Neural cell (in vitro differentiated cells): ENCODE data around the gene KRTAP10-6. TPM values are rescaled to one million over a fixed set of nuclear protein-coding genes. Genes with fewer than 3 reads are reported as not detected.

Source experiments
- H2AFZ ChIP-seq: fragments of 200-600, 300-800 bp; sonication (generic), shearing (Covaris generic); 2 replicates; pipeline ENCODE4 v1.6.0; 2014; ENCODE audit warnings: low read depth, mild to moderate bottlenecking, antibody characterized with exemption, low read length, moderate library complexity
- H3F3A ChIP-seq: fragments of 200-600 bp; shearing (Covaris generic); 2 replicates; pipeline ENCODE4 v1.6.1; 2016; ENCODE audit warnings: mild to moderate bottlenecking, moderate library complexity, mixed read lengths, antibody characterized with exemption, low read length; ENCODE audit not compliant: insufficient read depth, poor library complexity, severe bottlenecking
- H3K27ac ChIP-seq: fragments of 200-600, 300-800 bp; sonication (generic), shearing (Covaris generic); 2 replicates; pipeline ENCODE4 v1.5.1; 2014; ENCODE audit warnings: mild to moderate bottlenecking, low read length, moderate library complexity
- H3K27me3 ChIP-seq: fragments of 300-800, 200-600 bp; sonication (generic), shearing (Covaris generic); 2 replicates; pipeline ENCODE4 v1.6.0; 2014; ENCODE audit warnings: mild to moderate bottlenecking, low read depth, low read length, moderate library complexity; ENCODE audit not compliant: insufficient read depth
- H3K36me3 ChIP-seq: fragments of 300-800, 200-600 bp; sonication (generic), shearing (Covaris generic); 2 replicates; pipeline ENCODE4 v1.5.1; 2014; ENCODE audit warnings: mild to moderate bottlenecking, antibody characterized with exemption, low read length, moderate library complexity; ENCODE audit not compliant: insufficient read depth
- H3K4me2 ChIP-seq: fragments of 300-800, 200-600 bp; sonication (generic), shearing (Covaris generic); 2 replicates; pipeline ENCODE4 v1.6.0; 2014; ENCODE audit warnings: mild to moderate bottlenecking, low read length
- H3K4me3 ChIP-seq: fragments of 300-800, 200-600 bp; sonication (generic), shearing (Covaris generic); 2 replicates; pipeline ENCODE4 v1.5.1; 2014; ENCODE audit warnings: mild to moderate bottlenecking, low read length, moderate library complexity
- H3K79me2 ChIP-seq: fragments of 200-600 bp; shearing (Covaris generic); replicated peaks from 2 replicates; pipeline ENCODE4 v1.6.0; 2014; ENCODE audit warnings: mild to moderate bottlenecking, low read length, moderate library complexity; ENCODE audit not compliant: insufficient read depth
- H3K9ac ChIP-seq: fragments of 300-800, 200-600 bp; sonication (generic), shearing (Covaris generic); 2 replicates; pipeline ENCODE4 v1.6.1; 2016; ENCODE audit warnings: mild to moderate bottlenecking, low read length, mixed read lengths
- H3K9me2 ChIP-seq: fragments of 200-600 bp; shearing (Covaris generic); 2 replicates; pipeline ENCODE4 v1.6.1; 2016; ENCODE audit warnings: mild to moderate bottlenecking, low read length, mixed read lengths; ENCODE audit not compliant: insufficient read depth
- H3K9me3 ChIP-seq: fragments of 200-600, 300-800 bp; sonication (generic), shearing (Covaris generic); 2 replicates; pipeline ENCODE4 v1.6.1; 2016; ENCODE audit warnings: mild to moderate bottlenecking, mixed run types, low read length, moderate library complexity, mixed read lengths
- H4K20me1 ChIP-seq: fragments of 200-600 bp; shearing (Covaris generic); 2 replicates; pipeline ENCODE4 v1.6.1; 2016; ENCODE audit warnings: mild to moderate bottlenecking, mixed run types; ENCODE audit not compliant: insufficient read depth
- EP300 ChIP-seq: fragments of 450-650 bp; conservative IDR thresholded peaks from 2 replicates; pipeline ENCODE4 v1.6.1; 2014; ENCODE audit warnings: antibody characterized with exemption, mild to moderate bottlenecking, moderate library complexity; ENCODE audit not compliant: poor library complexity, severe bottlenecking
- EZH2 ChIP-seq: fragments of 200-600, 300-800 bp; shearing (Covaris generic), sonication (generic); IDR thresholded peaks from 2 replicates; pipeline ENCODE4 v1.6.1; 2014; ENCODE audit warnings: antibody characterized with exemption, low read length, borderline replicate concordance, mild to moderate bottlenecking; ENCODE audit not compliant: insufficient read depth, poor library complexity, severe bottlenecking
- RAD21 ChIP-seq: fragments of 450-650 bp; conservative IDR thresholded peaks from 2 replicates; pipeline ENCODE4 v1.6.1; 2014; ENCODE audit warnings: antibody characterized with exemption, mild to moderate bottlenecking, moderate library complexity
- TAF1 ChIP-seq: IDR thresholded peaks from 2 replicates; pipeline ENCODE4 v1.6.1; 2012; ENCODE audit warnings: low read depth
- polyA plus RNA-seq: library from polyadenylated mRNA; depleted of rRNA; stranded (reverse); fragments of >200 nt; gene quantifications from 2 replicates; pipeline ENCODE4 v1.2.3, GENCODE V29; 2014
- TF ChIP-seq, protein P1 (sequence below): fragments of 450-650 bp; IDR thresholded peaks from 2 replicates; pipeline ENCODE4 v1.5.1; 2014; ENCODE audit warnings: antibody characterized with exemption, mild to moderate bottlenecking, moderate library complexity; ENCODE audit not compliant: poor library complexity, severe bottlenecking

KRTAP10-6 gene
- polyA plus RNA-seq, 1 donor from 2014 or later = not detected

DNA sequence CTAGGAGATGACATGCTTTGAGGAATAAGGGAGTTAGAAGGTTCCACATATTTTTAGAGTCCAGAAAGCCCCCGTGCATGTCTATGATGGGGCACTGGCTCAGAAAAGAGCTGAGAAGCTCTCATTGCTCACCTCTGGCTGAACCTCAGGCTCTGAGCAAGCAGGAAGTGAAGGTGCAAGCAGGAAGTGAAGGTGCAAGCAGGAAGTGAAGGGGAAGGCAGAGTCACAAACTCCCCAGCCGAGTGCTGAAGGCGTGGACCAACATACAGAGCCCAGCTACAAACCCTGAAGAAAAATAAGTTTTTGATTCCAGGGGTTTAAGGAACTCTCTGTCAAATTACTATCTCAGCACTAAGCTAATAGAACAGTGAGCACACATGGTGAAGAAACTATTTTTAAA, 26.6 kb upstream of the KRTAP10-6 start:
- Histone ChIP-seq H3K9me2 (no peaks in the 10 kb centered on the region), H3K4me2 (no peak overlapping the region), H3K4me3 (no peak overlapping the region), H2AFZ (no peak overlapping the region), H4K20me1 (no peaks in the 10 kb centered on the region), H3K27ac (no peak overlapping the region), H3K79me2 (no peaks in the 10 kb centered on the region), H3F3A (no peaks in the 10 kb centered on the region), H3K9ac (no peak overlapping the region), H3K36me3 (no peaks in the 10 kb centered on the region), H3K9me3 (peaks cover 2% of the 10 kb centered on the region), H3K27me3 (no peaks in the 10 kb centered on the region)
- TF ChIP-seq, protein P1, sequence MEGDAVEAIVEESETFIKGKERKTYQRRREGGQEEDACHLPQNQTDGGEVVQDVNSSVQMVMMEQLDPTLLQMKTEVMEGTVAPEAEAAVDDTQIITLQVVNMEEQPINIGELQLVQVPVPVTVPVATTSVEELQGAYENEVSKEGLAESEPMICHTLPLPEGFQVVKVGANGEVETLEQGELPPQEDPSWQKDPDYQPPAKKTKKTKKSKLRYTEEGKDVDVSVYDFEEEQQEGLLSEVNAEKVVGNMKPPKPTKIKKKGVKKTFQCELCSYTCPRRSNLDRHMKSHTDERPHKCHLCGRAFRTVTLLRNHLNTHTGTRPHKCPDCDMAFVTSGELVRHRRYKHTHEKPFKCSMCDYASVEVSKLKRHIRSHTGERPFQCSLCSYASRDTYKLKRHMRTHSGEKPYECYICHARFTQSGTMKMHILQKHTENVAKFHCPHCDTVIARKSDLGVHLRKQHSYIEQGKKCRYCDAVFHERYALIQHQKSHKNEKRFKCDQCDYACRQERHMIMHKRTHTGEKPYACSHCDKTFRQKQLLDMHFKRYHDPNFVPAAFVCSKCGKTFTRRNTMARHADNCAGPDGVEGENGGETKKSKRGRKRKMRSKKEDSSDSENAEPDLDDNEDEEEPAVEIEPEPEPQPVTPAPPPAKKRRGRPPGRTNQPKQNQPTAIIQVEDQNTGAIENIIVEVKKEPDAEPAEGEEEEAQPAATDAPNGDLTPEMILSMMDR = no peak
- TF ChIP-seq EZH2 = no peak

DNA sequence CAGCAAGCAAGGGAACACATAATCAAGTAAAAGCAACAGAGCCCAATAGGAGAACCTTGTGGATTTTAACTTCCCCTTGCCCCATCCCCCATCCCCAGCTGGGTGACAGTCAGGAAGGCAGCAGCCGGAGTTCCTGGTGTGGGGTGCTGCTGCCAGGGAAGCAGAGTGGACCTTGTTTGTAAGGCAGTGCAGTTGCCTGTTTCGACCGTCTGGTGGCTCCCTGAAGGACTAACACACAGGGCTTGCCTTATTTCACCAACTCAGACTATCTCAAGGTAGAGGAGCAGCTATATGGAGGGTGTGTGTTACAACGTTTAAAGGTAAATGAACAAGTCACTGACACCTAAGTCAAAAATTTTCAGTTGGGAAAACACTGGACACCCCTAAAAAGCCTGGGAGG, 26.2 kb upstream of the KRTAP10-6 start:
- Histone ChIP-seq H3K9ac (no peak overlapping the region), H2AFZ (no peak overlapping the region), H3K9me2 (no peaks in the 10 kb centered on the region), H3K4me3 (no peak overlapping the region), H3K36me3 (no peaks in the 10 kb centered on the region), H3K79me2 (no peaks in the 10 kb centered on the region), H3F3A (no peaks in the 10 kb centered on the region), H3K4me2 (no peak overlapping the region), H3K27ac (no peak overlapping the region), H4K20me1 (no peaks in the 10 kb centered on the region), H3K9me3 (no peaks in the 10 kb centered on the region), H3K27me3 (no peaks in the 10 kb centered on the region)
- TF ChIP-seq EZH2 (no peak), TAF1 (no peak), EP300 (no peak), RAD21 (no peak)
- TF ChIP-seq, protein P1 = no peak

DNA sequence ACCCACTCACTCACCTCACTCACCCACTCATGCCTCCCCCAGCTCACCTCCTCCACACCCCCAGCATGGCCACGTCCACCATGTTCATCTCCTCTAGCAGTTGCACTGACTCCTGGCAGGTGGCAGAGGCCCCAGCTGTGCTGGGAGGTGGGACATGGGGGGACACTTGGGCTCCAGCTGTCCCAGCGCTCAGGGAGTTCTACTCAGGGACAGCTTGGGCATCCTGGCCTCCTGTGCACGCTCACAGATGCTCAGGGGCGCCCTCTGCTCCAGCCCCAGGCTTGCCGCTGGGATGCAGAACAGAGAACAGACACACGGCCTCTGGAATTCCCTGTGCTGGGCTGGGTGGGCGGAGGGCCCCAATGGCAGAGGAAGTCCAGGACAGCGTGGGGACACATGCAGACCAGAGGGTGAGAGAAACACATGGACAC, 24.8 kb upstream of the KRTAP10-6 start:
- no peak overlapping the region for H3K4me3 ChIP-seq
- H3K36me3 ChIP-seq = no peaks in the 10 kb centered on the region
- no peaks in the 10 kb centered on the region for H4K20me1 ChIP-seq
- no peaks in the 10 kb centered on the region for H3K9me2 ChIP-seq
- H3K4me2 ChIP-seq = no peak overlapping the region
- no peaks in the 10 kb centered on the region for H3F3A ChIP-seq
- H3K9me3 ChIP-seq = no peaks in the 10 kb centered on the region
- no peak overlapping the region for H3K27ac ChIP-seq
- no peaks in the 10 kb centered on the region for H3K79me2 ChIP-seq
- no peak overlapping the region for H2AFZ ChIP-seq
- TF ChIP-seq, protein P1 = no peak
- no peak for TF ChIP-seq TAF1
- TF ChIP-seq EZH2 = no peak
- no peaks in the 10 kb centered on the region for H3K27me3 ChIP-seq
- no peak overlapping the region for H3K9ac ChIP-seq
